Measurements from ENCODE around the gene RMP24.

RMP24 gene

DNA sequence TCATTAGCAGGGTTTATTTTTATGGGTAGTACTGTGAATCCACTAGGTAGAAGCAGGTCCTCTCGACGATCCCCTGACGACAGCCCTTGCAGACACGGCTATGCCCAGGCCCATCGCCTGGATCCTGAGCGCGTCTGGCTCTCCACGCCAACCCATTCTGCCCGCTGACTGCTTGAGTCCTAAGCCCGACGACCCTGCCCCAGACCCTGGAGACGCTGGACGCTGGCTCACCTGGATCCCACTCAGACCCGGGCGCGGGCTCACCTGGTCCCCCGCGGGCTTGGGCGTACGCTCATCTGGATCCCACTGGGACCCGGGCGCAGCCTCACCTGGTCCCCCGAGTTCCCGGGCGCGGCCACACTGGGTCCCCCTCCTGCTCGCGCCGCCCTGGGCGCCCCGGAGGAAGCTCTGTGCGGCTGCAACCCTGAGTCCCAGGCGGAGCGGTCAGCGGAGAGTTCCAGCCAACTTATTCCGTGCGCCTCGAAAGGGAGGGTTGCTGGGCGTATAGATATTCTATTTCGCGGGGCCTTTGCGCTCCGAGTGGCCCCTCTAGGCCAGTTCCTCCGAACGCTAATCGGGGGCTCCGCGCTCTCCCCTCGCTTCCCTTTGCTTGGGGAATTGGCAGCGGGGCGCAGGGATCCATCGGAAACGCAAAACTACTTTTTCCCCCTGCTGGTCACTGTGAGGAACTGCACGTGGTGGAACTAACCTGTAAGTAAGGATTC is 22.4 kb upstream of the RMP24 start:
- Histone ChIP-seq H3K27ac (peak overlapping the region in 1 of 5 donors; percentile 36), H3K36me3 (no peaks in the 10 kb centered on the region), H3K4me3 (peak overlapping the region; percentile 48 to 68 (median 56)), H3K4me1 (peaks cover 0 to 9% (median 8%) of the 10 kb centered on the region in 4 donors), H3K9me3 (no peaks in the 10 kb centered on the region), H3K27me3 (peaks cover 0 to 8% (median 0%) of the 10 kb centered on the region in 3 donors)
- 4 to 9% (median 5%) methylated on average over 23 to 54 of the region's 54 CpGs for WGBS, 5 donors
- TF ChIP-seq POLR2A (IDR thresholded peaks at IDR 0.05) = no peak
- TF ChIP-seq, protein P1, sequence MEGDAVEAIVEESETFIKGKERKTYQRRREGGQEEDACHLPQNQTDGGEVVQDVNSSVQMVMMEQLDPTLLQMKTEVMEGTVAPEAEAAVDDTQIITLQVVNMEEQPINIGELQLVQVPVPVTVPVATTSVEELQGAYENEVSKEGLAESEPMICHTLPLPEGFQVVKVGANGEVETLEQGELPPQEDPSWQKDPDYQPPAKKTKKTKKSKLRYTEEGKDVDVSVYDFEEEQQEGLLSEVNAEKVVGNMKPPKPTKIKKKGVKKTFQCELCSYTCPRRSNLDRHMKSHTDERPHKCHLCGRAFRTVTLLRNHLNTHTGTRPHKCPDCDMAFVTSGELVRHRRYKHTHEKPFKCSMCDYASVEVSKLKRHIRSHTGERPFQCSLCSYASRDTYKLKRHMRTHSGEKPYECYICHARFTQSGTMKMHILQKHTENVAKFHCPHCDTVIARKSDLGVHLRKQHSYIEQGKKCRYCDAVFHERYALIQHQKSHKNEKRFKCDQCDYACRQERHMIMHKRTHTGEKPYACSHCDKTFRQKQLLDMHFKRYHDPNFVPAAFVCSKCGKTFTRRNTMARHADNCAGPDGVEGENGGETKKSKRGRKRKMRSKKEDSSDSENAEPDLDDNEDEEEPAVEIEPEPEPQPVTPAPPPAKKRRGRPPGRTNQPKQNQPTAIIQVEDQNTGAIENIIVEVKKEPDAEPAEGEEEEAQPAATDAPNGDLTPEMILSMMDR (IDR thresholded peaks at IDR 0.05) = peak in 6 of 7 experiments; percentile 68 to 97 (median 92)
- intact Hi-C loops (cut with DNase I; ENCODE audit: low total_unique reads) = loop anchor here (5.0 to 10.0 kb wide), 2 partner anchors 198 to 565 kb away; no protein-coding TSS in a partner anchor
- DNase-seq = peak; percentile 55 to 87

DNA sequence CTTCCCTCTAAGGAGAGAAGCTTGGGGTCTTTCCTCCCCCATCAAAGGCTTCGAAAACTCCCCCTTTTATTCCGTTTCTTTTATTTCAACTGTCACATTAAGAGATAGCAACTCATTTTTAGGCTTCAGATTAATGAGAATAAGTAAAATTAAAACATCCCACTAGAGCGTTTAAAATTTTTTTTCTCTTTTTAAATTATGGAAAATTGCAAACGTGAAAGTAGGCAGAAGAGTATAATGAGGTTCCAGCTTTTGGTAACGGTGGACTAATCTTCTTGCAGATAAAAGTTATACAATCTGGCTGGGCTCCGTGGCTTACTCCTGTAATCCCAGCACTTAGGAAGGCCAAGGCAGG is 21.9 kb upstream of the RMP24 start:
- Histone ChIP-seq H3K4me1 (peaks cover 0 to 9% (median 8%) of the 10 kb centered on the region in 4 donors), H3K9me3 (no peaks in the 10 kb centered on the region), H3K27me3 (peaks cover 0 to 8% (median 0%) of the 10 kb centered on the region in 3 donors), H3K36me3 (no peaks in the 10 kb centered on the region), H3K27ac (no peak overlapping the region), H3K4me3 (peak overlapping the region; percentile 48 to 68 (median 56))
- 10 to 17% (median 14%) methylated on average over 6 of the region's 6 CpGs for WGBS, 5 donors
- no peak for DNase-seq
- TF ChIP-seq, protein P1 (IDR thresholded peaks at IDR 0.05) = peak in 2 of 7 experiments; percentile 5 to 34
- TF ChIP-seq EP300 (IDR thresholded peaks at IDR 0.05) = no peak
- intact Hi-C loops (cut with DNase I; ENCODE audit: low total_unique reads) = loop anchor here (5.0 to 10.0 kb wide), 2 partner anchors 198 to 566 kb away; no protein-coding TSS in a partner anchor

DNA sequence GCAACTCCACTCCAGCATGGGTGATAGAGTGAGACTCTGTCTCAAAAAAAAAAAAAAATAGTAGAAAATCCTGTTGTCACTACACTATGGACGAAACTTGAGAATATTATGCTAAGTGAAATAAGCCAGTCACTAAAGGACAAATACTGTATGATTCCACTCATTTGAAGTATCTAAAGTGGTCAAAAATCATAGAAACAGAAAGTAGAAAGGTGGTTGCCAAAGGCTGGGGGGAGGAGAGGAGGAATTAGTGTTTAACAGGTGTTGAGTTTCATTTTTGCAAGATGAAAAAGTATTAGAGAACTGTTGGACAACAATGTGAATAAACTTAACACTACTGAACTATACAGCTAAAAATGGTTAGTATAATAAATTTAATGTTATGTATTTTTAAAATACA is 18.8 kb upstream of the RMP24 start:
- TF ChIP-seq, protein P1 (IDR thresholded peaks at IDR 0.05) = no peak
- TF ChIP-seq EP300 (IDR thresholded peaks at IDR 0.05) = no peak
- no peak for TF ChIP-seq POLR2A (IDR thresholded peaks at IDR 0.05)
- no peak for TF ChIP-seq POLR2AphosphoS5 (IDR thresholded peaks at IDR 0.05)
- Histone ChIP-seq H3K27me3 (peaks cover 0 to 17% (median 4%) of the 10 kb centered on the region in 3 donors), H3K36me3 (no peaks in the 10 kb centered on the region), H3K4me1 (peaks cover 0 to 9% (median 8%) of the 10 kb centered on the region in 4 donors), H3K4me3 (no peak overlapping the region), H3K27ac (no peak overlapping the region), H3K9me3 (peaks cover 0 to 6% (median 0%) of the 10 kb centered on the region in 4 donors)
- WGBS, 5 donors = 48 to 91% (median 83%) methylated on average over 1 of the region's 1 CpG
- DNase-seq = no peak
- intact Hi-C loops (cut with DNase I; ENCODE audit: low total_unique reads) = loop anchor here (5.0 to 10.0 kb wide), 2 partner anchors 201 to 569 kb away; no protein-coding TSS in a partner anchor

DNA sequence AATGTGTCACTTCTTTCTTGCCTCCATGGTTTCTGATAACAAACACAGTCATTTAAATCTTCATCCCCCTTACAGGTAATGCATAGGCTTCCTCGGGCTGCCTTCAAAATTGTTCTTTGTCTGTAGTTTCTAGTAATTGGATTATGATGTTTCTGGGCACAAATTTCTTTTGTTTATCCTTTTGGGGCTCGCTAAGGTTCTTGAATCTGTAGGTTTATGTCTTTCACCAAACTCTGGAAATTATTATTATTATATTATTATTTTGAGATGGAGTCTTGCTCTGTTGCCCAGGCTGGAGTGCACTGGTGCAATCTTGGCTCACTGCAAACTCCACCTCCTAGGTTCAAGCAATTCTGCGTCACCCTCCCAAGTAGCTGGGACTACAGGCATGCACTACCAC is 16.3 kb upstream of the RMP24 start:
- H3K9me3 ChIP-seq = peaks cover 0 to 10% (median 7%) of the 10 kb centered on the region in 4 donors

More for the DNA sequence above, 16.3 kb upstream of the RMP24 start:
- WGBS, 5 donors = 78 to 91% (median 87%) methylated on average over 3 of the region's 3 CpGs
- Histone ChIP-seq H3K4me1 (no peaks in the 10 kb centered on the region), H3K36me3 (no peaks in the 10 kb centered on the region), H3K27me3 (peaks cover 0 to 9% (median 4%) of the 10 kb centered on the region in 3 donors), H3K27ac (no peak overlapping the region), H3K4me3 (no peak overlapping the region)
- TF ChIP-seq EP300 (IDR thresholded peaks at IDR 0.05) (no peak), POLR2AphosphoS5 (IDR thresholded peaks at IDR 0.05) (no peak), POLR2A (IDR thresholded peaks at IDR 0.05) (no peak)
- TF ChIP-seq, protein P1 (IDR thresholded peaks at IDR 0.05) = no peak
- no peak for DNase-seq
- intact Hi-C loops (cut with DNase I; ENCODE audit: low total_unique reads) = loop anchor here (10.0 kb wide), 1 partner anchor 571 kb away; no protein-coding TSS in a partner anchor
